IPS-18c (cell line): ENCODE measurements around the gene PLIN3.
A peak's percentile ranks its signal among the peaks of the same experiment; 100 is the strongest.
"Not testable (repeated sequence)": the region's sequence is repeated elsewhere in the genome, so short reads cannot be mapped to it uniquely, and the experiment has no call there.

Source experiments
- H3K4me3 ChIP-seq: 2 replicates; pipeline ENCODE4 v1.7.0; 2013; ENCODE audit warnings: low read depth, mild to moderate bottlenecking, low read length, moderate library complexity; ENCODE audit not compliant: insufficient read depth
- H3K9me3 ChIP-seq: one replicate; pipeline ENCODE4 v1.6.1; 2013; ENCODE audit warnings: mild to moderate bottlenecking, low read length, moderate library complexity; ENCODE audit not compliant: control insufficient read depth, insufficient read depth

PLIN3 gene

GRCh38 chr19:4861147-4861546 is 6.3 kb downstream of the PLIN3 start:
- Histone ChIP-seq H3K9me3 (no peaks in the 10 kb centered on the region), H3K4me3 (no peak overlapping the region)

- H3K9me3 ChIP-seq: no peaks in the 10 kb centered on the region
- no peak overlapping the region for H3K4me3 ChIP-seq
Measured at GRCh38 chr19:4859697-4860096, 7.8 kb downstream of the PLIN3 start.

- not testable (repeated sequence) for H3K9me3 ChIP-seq, H3K4me3 ChIP-seq
Measured at GRCh38 chr19:4856468-4856867, 11.0 kb downstream of the PLIN3 start.

DNA sequence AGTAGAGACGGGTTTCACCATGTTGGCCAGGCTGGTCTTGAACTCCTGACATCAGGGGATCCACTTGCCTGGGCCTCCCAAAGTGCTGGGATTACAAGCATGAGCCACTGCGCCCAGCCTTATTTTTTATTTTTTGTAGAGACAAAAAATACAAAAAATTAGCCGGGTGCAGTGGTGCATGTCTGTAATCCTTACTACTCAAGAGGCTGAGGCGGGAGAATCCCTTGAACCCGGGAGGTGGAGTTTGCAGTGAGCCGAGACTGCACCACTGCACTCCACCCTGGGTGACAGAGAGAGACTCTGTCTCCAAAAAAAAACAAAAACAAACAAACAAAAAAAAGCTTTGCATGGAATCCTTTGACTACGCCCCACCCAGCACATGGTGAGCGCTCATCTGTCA is 14.0 kb downstream of the PLIN3 start:
- H3K9me3 ChIP-seq, H3K4me3 ChIP-seq: not testable (repeated sequence)

DNA sequence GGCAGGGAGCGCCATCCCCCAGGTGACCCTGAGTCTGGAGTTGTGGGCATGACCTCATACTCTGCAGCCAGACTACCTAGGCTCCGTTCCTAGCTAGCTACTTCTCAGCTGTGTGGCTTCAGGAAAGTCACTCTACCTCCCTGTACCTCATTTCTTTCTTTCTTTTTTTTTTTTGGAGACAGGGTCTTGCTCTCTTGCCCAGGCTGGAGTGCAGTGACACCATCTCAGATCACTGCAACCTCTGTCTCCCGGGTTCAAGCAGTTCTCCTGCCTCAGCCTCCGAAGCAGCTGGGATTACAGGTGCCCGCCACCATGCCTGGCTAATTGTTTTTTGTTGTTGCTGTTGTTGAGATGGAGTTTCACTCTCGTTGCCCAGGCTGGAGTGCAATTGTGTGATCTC is 15.0 kb downstream of the PLIN3 start:
- no peak overlapping the region for H3K4me3 ChIP-seq

DNA sequence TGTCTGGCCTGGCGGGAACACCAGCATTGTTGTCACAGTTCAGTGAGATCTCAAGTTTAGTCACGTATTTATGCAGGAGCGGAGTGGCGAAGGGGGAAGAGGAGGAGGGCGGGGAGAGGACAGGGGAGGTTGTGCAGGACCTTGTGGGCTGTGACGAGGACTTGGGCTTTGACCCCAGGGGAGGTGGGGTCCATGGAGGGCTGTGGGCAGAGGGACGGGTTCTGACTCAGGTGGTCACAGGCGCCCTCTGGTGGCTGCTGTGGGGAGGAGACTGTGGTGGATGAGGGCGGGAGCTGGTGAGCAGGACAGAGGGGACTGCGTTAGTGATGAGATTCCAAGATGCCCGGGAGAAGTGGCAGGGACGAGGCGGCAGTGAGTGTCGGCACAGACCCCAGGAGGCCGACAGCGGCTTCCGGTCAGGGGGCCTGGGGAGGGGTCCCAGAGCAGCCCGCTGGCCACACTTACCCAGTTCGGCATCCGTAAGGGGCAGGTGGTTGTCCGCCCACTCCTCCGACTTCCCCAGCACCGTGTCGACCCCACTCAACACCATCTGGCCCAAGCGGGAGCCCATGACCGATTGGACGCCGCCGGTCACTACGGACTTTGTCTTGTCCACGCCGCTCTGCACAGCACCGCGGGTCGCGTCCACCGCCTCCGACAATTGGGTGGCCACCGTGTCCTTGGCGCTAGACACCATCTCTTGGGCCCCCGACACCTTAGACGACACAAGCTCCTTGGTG is 15.7 kb downstream of the PLIN3 start:
- H3K4me3 ChIP-seq: no peak overlapping the region

More for the DNA sequence above, 15.0 kb downstream of the PLIN3 start:
- H3K9me3 ChIP-seq: no peaks in the 10 kb centered on the region

GRCh38 chr19:4849019-4849418 is 18.4 kb downstream of the PLIN3 start:
- Histone ChIP-seq H3K4me3 (no peak overlapping the region), H3K9me3 (no peaks in the 10 kb centered on the region)

More for the DNA sequence above, 15.7 kb downstream of the PLIN3 start:
- H3K9me3 ChIP-seq: no peaks in the 10 kb centered on the region

DNA sequence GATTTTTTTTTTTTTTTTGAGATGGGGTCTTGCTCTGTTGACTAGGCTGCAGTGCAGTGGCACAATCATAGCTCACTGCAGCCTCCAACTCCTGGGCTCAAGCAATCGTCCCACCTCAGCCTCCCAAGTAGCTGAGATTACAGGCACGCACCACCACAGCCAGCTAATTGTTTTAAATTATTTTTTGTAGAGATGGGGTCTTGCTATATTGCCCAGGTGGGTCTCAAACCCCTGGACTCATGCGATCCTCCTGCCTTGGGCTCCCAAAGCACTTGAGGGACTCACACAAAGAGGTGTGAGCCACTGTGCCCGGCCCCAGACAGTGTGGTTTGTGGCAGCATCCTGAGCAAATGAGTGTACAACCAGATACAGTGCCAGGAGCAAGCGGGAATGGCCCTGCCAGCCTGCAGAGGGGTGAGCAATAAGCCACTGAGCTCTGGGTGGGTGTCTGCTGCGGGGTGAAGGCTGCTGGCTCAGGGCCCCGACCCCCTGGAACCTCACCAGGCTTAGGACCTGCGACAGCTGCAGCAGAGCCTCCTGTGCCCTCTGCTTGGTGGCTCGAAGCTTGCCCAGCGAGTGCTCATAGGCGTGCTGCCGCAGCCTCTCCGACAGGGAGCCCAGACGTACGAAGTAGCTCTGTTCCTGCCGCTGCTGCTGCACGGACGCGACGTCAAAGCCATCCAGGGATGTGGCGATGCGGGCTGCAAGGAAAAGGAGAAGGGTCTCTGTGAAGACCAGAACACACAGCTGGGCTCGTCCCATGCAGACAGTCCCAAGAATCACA is 20.1 kb downstream of the PLIN3 start:
- Histone ChIP-seq H3K9me3 (no peaks in the 10 kb centered on the region), H3K4me3 (no peak overlapping the region)

GRCh38 chr19:4845975-4846374 is 21.5 kb downstream of the PLIN3 start:
- not testable (repeated sequence) for H3K4me3 ChIP-seq, H3K9me3 ChIP-seq

GRCh38 chr19:4844348-4845179 is 22.9 kb downstream of the PLIN3 start:
- Histone ChIP-seq H3K4me3 (no peak overlapping the region), H3K9me3 (no peaks in the 10 kb centered on the region)

GRCh38 chr19:4843647-4843965 is 23.9 kb downstream of the PLIN3 start:
- Histone ChIP-seq H3K4me3 (no peak overlapping the region), H3K9me3 (no peaks in the 10 kb centered on the region)

DNA sequence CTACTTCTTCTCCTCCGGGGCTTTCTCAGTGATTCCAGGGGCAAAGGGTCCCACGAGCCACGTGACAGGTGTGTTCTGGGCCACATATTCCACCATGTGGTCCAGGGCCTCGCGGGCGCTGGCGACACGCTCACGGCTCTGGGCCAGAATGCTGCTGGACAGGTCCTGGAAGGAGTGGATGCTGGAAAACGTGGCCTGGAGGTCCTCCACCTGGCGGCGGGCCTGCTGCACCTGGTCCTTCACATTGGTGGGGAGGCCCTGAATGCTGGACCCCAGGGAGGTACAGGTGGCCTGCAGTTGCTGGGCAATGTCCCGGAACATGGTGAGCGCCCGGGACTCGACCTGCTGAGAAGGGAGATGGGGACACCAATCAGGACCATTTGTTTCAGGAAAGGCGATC is 28.3 kb downstream of the PLIN3 start:
- H3K9me3 ChIP-seq: no peaks in the 10 kb centered on the region
- H3K4me3 ChIP-seq: no peak overlapping the region

DNA sequence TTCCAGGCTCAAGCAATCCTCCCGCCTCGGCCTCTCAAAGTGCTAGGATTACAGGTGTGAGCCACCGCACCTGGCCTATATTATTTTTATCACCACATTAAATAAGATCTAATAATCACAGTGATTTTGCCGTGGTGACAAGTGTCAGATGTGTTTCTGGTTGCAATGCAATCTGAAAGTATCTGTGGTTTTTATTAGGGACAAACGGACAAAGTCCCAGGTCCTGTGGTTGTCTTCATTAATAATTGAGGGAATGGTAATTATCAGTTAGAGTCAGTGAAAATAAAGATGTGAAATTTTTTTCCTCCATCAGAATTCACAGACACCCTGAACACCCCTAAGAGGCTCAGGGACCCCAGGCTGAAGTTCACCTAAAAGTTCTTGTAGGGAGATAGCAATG is 34.7 kb downstream of the PLIN3 start:
- Histone ChIP-seq H3K9me3 (no peaks in the 10 kb centered on the region), H3K4me3 (no peak overlapping the region)

- not testable (repeated sequence) for H3K9me3 ChIP-seq
- H3K4me3 ChIP-seq: peak overlapping the region; percentile 59
Measured at GRCh38 chr19:4831979-4832340, 35.5 kb downstream of the PLIN3 start.

GRCh38 chr19:4831304-4831978 is 36.0 kb downstream of the PLIN3 start, which contains the start of gene TICAM1:
Gene TICAM1 (minus strand): TSS chr19:4831712. CDS start chr19:4818377, 13,335 bp downstream.
- H3K4me3 ChIP-seq: peak within 1 kb of the TSS; percentile 59

GRCh38 chr19:4830768-4831265 is 36.6 kb downstream of the PLIN3 start:
- Histone ChIP-seq H3K9me3 (no peaks in the 10 kb centered on the region), H3K4me3 (no peak overlapping the region; the same call in 1 of the 2 replicates)

More at GRCh38 chr19:4831304-4831978, 36.0 kb downstream of the PLIN3 start, which contains the start of gene TICAM1:
- no peaks in the 10 kb centered on the region for H3K9me3 ChIP-seq

DNA sequence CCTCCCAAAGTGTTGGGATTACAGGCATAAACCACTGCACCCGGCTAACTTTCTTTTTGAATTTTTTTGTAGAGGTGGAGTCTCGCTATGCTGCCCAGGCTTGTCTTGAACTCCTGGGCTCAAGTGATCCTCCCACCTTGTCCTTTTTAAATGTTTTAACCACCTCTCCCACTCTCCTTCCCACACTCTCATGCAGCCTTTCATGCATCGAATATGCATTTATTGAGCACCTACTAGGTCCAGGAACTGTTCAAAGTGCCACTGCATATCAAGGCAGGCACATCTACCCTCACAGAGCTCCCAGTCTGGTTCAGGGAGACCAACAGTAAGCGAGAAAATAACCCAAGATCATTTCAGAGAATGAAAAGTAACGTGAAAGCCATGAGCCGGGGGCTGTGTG is 37.1 kb downstream of the PLIN3 start:
- H3K4me3 ChIP-seq: no peak overlapping the region
- H3K9me3 ChIP-seq: no peaks in the 10 kb centered on the region
